GM18499 (cell line): ENCODE data around the gene ANKRD29.

ENCODE experiments used
- ATAC-seq: cut with Tn5 transposase; IDR thresholded peaks from one replicate; pipeline ENCODE4 v1.9.1; 2021; ENCODE audit warnings: moderate number of reproducible peaks; ENCODE audit not compliant: insufficient read depth, unreplicated experiment

The ANKRD29 gene, protein sequence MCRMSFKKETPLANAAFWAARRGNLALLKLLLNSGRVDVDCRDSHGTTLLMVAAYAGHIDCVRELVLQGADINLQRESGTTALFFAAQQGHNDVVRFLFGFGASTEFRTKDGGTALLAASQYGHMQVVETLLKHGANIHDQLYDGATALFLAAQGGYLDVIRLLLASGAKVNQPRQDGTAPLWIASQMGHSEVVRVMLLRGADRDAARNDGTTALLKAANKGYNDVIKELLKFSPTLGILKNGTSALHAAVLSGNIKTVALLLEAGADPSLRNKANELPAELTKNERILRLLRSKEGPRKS

DNA sequence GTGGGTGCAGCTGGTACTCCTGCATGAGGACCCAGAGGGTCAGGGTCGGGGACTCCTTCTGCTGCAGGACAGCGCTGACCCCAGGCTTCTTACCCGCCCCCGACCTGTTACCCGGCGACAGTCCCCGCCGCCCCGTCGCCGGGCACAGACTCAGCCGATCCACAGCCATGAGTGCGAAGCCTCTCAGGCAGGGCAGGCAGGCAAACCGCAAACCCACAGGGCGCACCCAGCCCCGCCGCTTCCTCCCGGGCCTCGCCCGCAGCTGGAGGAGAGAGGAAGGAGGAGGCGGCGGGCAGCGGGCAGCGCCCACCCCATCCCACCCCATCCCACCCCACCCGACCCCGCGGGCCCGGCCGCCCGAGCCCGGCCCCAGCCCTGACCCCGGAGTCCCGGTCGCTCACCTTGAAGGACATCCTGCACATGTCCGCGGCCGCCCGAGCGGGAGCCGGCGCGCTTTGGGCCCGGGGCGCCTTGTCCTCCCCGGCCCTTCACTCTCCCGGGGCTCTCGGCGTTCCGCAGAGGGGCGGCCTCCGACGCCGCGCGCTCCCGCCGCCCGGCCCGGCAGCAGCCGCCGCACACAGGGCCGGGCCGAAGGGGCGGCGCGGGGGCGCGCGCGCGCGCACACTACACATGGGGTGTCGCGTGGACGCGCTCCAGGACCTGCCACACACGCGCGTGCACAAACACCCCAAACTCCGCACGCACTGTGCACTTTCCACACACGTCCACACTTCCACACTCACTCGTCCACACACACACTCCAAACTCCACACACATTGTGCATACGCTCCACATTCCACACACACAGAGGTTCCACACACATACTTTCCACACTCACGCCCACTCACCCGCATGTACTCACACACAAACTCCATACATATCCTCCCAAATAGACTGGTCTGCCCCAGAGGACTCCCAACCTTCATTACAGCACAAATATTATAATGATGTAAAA lies at the start of gene ANKRD29:
Gene ANKRD29, minus strand, starts transcription at position 603 of the 955 bp plus-strand sequence. Its CDS starts 181 bp downstream, at position 422.
- ATAC-seq, result no peak

DNA sequence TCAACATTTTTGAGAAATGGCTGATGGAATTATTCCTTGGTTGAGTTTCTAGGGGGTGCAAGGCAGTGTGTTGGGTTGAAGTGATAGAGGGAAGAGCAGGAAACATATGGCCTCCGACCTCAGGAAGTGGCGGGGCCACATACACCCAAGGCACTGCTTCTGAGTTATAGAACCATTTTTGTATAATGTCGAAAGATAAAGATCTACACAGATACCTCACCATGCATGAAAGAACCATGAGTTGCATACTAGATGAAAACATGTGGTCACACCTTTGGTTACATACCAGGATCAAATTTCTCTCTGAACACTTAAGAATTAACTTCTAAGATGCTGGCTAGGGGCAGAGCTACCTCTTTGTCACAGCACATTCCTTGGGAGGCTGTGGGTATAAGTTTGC lies 49.7 kb upstream of the ANKRD29 start:
- no peak for ATAC-seq

DNA sequence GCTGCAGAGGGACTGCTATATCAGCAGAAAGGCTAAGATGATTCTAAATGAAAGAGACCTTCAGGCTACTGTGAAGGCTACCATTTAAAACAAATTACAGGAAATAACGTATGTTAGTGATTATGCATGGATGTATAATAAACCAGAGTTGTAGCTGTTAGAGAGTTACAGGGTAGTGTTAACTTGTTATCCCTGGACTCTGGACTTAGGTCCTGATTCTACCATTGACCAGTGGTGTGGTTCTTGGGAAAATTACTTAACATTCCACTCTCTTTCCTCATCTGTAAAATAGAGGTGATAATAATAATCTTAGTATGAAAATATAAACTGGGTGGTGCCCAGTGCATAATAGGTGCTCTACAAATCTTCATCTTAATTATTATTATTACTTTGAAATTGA lies 48.7 kb upstream of the ANKRD29 start:
- ATAC-seq, result no peak

DNA sequence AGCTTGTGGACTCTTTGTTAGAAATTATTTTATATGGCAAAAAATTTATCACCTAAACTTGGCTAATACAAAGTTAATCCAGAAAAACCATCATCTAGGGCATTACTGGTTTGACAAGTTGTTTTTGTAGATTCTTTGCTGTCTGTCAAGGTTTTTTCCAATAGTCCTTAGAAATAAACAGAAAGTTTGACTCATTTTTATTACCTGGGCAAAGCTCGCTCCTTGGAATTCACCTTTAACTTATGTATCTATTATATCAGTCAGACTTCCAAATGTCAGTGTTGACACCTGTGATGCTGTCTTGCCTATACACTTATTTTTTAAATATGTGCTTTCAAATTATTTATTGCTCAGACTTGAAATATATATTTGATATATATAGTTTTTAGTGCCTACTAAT lies 48.2 kb upstream of the ANKRD29 start:
- ATAC-seq, result no peak

DNA sequence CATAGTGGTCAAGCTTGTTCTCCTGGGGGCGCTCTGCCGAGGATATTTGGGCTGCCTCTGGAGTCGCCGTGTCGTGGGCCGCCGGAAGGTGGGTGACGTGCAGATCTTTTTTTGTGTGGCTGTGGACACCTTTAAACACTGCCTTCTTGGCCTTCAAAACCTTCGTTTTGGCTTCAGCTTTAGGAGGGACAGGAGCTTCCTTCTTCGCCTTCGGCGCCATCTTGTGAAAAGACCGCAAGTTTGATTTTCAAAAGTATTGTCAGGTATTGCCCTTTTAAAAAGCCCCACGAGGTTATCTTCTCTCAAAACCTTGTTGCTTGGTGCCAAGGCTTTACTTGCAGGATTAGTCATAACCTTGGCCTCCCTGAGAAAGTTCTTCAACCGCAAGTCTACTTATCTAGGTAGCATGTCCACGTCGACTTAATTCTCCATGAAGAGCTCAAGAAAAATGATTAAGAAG lies 47.4 kb upstream of the ANKRD29 start:
- no peak for ATAC-seq

DNA sequence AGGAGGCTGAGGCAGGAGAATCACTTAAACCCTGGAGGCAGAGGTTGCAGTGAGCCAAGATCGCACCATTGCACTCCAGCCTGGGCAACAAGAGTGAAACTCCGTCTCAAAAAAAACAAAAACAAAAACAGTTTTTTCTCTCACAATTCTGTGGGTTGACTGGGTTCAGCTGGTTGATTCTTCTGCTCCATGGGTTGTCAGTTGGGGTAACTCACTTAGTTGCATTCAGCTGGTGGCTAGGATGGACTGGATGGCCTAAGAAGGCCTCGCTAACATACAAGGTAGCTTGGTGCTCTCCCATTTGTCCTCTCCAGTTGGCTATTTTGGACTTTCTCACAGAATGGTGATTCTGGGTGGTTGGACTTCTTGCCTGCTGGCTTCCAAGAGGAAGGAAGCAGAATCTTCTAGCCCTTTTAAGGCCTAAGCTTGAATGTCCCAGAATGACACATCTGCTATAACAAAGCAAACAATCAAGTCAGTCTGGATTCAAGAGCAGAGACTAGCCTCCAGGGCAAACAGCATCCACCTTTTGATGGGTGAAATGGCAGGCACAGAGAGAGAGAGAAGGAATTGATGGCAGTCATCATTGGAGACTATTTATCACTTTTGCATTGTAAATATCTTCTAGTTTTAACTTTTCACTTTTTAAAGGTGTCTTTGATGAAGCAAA lies 44.4 kb upstream of the ANKRD29 start:
- ATAC-seq, result no peak

DNA sequence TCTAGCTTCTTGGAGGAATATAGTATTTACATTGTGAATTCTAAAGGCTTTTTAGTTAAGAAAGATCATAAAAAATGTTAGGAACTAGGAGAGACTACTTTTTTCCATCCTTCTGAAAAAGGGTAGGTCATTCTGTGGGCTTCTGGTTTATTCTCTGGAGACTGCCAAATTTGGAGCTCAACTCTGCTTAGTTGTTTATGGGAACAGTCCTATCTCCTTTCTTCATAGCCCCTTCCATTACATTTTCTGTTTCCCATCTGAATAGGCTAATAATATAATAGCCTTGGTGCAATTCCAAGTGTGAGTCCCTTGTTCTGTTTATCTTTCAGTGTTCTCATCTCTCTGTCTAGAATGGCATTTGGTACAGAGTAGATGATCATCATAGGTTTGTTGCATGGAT lies 42.1 kb upstream of the ANKRD29 start:
- no peak for ATAC-seq

DNA sequence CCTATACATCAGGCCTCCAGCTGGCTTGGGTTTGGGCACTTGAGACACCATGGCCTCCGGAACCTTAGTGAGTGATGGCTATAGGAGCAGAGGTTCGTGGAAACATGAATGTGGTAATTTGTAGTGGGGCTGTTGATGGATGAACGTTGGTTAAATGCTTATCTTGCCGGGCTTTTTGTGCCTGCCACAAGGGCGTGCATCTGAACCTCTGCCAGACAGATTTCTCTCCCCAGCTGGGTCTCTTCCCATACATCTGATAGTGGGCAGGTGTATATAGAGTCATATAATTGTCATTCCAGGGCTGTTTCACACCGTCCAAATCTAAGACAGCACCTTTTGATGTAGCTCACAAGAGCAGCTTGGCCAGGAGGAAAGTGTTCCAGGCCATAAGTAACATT lies 41.3 kb upstream of the ANKRD29 start:
- no peak for ATAC-seq

DNA sequence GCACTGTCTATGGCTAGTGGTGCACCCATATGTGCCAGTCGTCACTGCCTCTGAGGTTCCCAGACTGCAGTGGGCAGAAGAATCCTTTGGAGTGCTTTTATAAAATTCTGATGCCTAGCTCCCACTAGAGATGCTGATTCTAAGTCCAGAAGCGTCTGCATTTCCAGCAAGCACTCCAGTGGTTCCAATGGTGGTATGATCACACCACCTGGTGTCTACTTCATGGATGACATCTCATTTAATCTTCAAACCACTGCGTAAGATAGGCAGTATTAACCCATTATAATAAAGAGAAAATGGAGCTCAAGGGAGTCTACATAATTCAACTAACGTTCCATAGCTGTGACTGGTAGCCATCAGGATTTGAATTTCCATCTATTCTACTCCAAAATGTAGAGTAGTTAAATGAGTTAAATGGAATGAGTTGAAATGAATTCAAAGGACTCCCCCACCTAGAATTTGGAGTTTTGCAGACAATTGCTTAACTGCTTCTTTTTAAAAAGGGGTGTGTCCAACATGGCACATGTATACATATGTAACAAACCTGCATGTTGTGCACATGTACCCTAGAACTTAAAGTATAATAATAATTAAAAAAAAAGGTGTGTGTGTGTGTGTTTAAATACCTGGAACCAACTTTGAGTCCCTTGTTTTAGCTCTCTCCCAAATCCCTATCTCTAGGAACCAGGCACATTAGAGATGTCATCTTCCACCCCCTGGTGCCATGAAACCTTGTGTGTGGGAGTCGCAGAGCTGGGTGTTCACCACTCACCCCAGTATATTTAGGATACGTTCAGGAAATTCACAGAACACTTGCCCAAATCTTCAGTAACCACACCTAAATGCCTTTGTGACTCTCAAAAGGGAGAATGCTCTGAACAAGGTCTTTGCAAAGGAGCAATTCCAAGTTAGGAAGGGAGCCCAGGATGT lies 40.6 kb upstream of the ANKRD29 start:
- no peak for ATAC-seq

DNA sequence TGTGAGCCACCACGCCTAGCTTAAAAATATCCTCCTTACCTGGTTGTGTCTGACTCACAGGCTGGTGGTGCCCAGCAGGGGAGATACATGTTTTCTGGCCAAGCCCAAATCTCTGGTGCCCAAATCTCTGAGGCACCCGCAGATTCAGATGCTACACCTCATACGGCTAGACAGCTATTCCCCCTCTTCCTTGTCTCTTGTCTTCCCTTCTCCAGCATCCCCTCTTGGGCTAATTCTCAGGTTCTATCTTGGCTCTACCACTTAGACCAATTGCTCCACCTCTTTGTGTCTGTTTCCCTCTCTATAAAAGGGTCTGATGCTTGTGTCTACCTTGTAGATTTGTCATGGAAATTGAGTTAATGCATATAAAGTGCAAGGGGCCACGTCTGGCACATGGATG lies 39.9 kb upstream of the ANKRD29 start:
- ATAC-seq, result no peak

DNA sequence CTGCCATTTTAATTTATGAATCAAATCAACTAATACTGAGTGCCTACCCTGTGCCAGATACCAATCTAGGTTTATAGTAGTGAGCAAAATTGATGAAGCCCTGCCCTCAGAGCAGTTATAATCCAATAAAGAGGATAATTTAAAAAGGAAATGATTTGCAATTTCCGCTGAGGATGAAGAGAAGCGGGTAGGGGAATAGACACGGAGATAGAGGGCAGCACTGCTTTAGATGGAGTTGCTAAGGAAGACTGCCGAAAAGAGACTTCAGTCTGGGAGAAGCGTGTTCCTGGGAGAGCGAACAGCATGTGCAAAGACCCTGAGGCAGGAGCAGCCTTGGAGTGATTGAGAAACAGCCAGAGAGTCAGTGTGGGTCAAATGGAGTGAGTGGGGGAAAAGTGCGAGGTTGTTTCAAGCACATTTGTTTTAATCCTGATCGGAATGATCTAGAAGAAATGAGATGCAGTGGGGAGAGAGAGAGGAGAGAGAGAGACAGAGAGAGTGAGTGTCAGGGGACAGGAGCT lies 38.9 kb upstream of the ANKRD29 start:
- no peak for ATAC-seq

DNA sequence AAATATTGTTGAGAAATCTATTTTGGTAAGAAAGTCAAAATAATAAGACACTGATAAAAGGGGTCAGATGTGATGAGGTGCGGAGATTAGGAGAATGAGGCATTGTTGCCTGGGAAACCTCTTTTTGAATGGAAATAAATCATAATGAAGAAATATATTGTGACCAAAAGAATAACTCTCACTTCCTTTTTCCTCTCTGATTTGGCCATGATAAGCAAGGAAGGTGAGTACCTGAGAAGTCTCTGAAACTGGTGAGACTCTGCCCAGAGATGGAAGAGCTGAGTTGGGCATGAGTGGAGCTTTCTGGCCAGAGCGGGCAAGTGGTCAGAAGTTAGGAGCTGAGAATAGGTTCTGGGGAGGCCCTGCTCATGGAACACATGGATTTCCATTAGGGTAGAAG lies 38.3 kb upstream of the ANKRD29 start:
- no peak for ATAC-seq

DNA sequence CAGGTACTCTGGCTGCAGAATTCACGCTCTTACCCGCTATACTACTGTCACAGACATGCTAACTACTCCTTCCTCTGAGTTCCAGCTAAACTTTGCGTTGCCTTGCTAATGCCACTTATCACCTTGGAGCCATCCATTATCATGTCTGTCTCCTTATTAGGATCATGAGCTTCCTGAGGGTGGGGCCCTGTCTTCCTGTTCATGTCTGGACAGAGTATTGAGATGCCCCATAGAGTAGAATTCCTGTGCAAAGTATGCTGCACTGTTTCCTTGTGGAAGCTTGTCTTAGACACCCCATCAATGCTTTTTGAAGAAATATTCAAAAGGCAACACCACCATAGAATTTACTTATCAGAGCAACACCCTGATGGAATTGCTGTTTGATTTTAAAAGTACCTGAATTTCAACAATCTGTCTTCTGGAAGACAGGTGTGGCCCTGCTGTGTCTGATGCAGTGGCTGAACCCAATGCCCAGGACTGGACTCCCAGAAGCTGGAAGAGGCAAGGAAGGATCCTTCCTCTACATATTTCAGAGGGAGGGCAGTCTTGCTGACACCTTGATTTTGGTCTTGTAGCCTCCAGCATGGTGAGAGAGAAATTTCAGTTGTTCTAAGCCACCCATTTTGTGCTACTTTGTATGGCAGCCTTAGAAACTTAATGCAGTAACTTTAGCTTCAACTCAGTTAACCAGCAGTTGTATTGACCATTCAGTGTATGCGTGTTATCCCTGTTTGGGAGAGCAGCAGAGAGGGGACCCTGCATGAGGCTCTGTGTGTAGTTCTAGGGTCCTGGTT lies 32.1 kb upstream of the ANKRD29 start:
- ATAC-seq, result no peak

DNA sequence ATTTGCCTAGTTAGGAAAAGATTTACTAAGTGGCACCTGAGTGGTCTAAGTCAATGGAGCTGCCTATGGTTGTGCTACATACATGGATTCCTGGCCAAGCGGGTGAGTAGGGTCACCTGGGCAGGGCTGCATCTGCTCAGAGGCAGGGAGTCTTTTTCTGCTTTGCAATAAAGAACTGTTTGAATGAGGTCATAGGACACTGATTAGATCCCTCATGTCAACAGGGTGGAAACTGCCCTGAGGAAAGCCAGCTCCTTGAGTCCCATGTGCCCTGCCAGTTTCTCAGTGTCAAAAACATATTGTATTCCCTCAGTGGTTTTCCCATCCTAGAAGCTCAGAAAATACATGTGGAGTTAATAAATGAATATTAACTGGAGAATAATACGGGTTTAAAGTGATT lies 31.1 kb upstream of the ANKRD29 start:
- no peak for ATAC-seq

DNA sequence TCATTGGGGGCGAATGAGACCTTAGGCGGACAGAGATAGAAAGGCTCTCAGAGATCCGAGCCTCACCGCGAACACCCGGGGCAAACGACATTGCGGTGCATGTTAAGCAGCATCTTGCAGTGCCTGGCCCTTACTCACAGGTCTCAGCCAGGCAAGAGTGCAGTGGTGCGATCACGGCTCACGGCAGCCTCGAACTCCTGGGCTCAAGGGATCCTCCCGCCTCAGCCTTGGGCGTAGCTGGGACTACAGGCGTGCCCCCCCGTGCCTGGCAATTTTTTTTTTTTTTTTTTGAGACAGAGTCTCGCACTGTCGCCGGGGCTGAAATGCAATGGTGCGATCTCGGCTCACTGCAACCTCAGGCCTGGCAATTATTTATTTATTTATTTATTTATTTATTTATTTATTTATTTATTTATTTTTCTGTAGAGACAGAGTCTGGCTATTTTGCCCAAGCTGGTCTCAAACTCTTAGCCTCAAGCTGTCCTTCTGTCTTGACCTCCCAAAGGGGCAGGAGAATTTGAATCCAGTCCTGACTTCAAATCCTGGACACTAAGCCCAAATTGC lies 27.9 kb upstream of the ANKRD29 start:
- ATAC-seq, result no peak

DNA sequence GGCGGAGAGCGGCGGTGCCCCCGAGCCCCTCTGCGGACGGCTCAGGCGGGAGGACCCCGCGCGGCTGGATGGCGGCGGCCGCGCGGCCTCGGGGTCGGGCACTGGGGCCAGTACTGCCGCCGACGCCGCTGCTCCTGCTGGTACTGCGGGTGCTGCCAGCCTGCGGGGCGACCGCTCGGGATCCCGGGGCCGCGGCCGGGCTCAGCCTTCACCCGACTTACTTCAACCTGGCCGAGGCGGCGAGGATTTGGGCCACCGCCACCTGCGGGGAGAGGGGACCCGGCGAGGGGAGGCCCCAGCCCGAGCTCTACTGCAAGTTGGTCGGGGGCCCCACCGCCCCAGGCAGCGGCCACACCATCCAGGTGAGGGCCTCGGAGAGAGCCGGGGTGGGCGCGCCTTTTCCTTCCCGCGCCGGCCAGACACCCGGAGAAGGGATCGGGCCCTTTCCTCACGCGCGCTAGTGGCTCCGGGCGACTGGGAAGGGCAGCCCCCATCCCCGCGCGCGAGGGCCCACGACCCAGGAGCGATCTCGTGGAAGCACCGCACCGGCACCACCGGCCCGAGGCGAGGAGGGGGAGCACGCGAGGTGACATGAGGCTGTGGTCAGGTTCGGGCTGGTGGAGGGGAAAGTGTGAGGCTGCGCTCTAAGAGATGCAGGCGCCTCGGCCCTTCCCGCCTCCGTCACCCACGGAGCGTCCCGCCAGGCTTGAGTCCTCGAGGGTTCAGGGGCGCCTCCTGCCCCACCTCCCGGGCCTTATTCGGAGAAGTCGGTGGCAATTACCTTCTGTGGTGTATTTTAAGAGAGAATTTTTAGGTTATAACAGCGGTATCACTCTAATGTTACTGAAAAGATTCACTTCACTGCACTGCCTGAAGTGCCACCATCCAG lies 27.1 kb upstream of the ANKRD29 start:
- no peak for ATAC-seq

DNA sequence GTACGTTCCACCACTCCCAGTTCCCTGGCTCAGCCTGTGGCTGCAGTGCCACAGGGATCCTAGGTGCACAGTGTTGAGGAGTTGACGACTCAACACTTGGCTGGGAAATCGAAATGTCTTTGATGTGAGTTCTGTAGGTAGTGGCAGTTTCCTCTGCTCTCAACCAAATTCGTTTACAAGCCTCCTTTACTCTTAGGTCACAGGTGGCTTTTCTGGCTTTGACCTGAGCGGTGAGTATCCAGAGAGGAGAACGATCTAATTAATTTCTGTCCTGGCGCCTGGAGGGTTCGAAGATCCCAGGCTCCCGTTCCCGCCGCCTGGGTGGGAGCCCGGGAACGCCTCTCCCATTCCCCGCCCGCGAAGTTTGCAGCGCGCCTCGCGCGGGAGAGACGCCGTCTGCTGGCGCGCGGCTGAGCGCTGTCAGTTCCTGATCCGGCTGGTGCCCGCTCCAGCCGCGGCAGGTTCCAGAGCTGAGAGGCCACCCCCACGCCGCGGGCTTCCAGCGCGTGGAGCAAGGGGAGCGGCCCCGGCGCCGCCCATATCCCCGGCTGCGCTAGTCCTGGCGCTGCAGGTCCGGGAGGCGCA lies 26.4 kb upstream of the ANKRD29 start, which contains the start of gene LAMA3:
Gene LAMA3, plus strand, starts transcription at position 423 of the 585 bp plus-strand sequence. CDS start 231 bp downstream, outside the sequence.
- no peak for ATAC-seq
